Measurements from ENCODE around the gene TRDN. TPM values are rescaled to one million over a fixed set of nuclear protein-coding genes. Genes with fewer than 3 reads are reported as not detected.
"Not testable (repeated sequence)": the region's sequence is repeated elsewhere in the genome, so short reads cannot be mapped to it uniquely, and the experiment has no call there.

Gene TRDN
- total RNA-seq, 1 donor, result not detected

- DNase-seq (ENCODE audit: low read depth in 2 of 3, low spot score in 2 of 3), result no peak
These were observed 71.2 kb downstream of the TRDN start for GRCh38 chr6:123565529-123565928.

DNA sequence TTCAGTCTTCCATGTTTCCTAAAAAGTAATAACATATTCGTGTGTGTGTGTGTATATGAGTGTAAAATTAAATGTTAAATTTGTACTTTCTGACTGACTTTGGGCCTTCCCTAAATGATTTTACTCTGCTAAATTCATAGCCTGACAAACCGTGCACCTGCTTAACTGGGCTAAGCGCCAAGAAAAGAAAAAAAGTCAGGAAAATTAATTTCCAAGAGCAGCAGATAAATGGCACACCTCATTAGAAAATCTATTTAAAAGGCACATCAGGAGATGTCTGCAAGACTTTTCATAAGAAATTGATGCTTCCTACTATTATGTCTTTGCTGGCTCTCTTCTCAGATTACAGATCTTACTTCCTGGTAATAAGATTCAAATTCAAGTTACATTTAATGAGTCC, 72.4 kb downstream of the TRDN start:
- no peak for DNase-seq (ENCODE audit: low read depth in 2 of 3, low spot score in 2 of 3)

GRCh38 chr6:123562677-123563076, 74.1 kb downstream of the TRDN start:
- DNase-seq (ENCODE audit: low read depth in 2 of 3, low spot score in 2 of 3), result no peak

GRCh38 chr6:123562264-123562663, 74.5 kb downstream of the TRDN start:
- DNase-seq (ENCODE audit: low read depth in 2 of 3, low spot score in 2 of 3), result no peak

DNA sequence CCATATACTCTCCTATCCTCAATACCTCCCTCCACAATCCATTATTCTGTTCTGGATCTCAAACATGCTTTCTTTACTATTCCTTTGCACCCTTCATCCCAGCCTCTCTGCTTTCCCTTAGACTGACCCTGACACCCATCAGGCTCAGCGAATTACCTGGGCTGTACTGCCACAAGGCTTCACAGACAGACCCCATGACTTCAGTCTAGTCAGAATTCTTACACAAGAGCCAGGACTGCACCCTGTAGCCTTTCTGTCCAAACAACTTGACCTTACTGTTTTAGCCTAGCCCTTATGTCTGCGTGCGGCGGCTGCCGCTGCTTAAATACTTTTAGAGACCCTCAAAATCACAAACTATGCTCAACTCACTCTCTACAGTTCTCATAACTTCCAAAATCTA, 76.9 kb downstream of the TRDN start:
- not testable (repeated sequence) for DNase-seq (ENCODE audit: low read depth in 2 of 3, low spot score in 2 of 3)

- DNase-seq (ENCODE audit: low read depth in 2 of 3, low spot score in 2 of 3), result not testable (repeated sequence)
These were observed 79.3 kb downstream of the TRDN start for GRCh38 chr6:123557474-123557873.

DNA sequence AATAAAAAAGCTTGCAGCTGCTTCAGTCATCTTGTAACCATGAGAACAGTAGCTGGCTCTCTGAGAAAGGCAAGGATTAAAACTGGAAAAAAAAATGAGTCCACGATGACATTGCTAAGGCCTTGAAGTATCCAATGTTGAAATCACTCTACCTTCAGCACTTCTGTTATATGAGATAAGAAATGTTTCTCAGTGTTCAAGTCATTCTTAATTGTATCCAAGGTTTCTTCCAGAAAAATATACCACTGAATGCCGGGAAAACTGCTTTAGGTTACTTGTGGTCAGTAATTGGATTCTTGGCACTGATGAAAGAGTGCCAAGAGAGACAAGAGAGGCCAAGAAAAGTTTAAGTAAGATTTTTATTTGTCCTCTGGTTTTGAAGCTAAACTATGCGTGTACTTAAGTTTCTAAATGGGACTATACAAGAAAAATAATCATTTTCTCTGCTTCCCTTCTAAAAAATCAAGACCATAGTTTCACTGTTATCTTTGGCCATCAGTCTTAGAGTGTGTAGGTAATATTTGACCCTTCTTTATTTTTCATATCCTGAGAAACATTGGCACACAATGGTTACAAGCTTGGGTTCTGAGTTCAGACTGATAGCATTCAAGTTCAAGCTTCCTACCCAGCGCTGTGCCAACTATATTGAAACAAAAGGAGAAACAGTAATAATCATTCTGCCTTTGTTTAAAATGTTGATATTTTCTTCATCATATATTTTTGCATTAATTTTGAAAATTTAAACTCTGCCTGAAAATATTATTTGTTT, 84.6 kb downstream of the TRDN start:
- DNase-seq (ENCODE audit: low read depth in 2 of 3, low spot score in 2 of 3), result no peak

GRCh38 chr6:123550052-123550617, 86.6 kb downstream of the TRDN start:
- DNase-seq (ENCODE audit: low read depth in 2 of 3, low spot score in 2 of 3), result no peak

DNA sequence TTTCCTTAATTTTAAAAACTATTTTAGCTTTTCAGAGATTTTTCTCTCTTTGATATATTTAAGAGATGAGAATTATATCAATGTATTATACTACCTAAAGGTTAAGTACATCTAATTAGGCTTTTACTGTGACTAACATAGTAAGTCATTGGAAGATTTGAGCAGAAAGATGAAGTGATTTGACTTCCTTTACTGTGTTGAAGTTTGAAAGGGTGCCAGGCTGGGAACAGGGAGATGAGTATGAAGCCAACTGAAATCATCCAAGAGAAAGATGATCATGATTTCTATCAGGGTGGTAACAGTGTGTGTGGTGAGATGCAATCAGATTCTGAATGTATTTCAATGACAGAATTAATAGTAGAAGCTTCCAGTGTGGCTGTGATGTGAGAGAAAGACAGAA, 87.3 kb downstream of the TRDN start:
- DNase-seq (ENCODE audit: low read depth in 2 of 3, low spot score in 2 of 3), result no peak

DNA sequence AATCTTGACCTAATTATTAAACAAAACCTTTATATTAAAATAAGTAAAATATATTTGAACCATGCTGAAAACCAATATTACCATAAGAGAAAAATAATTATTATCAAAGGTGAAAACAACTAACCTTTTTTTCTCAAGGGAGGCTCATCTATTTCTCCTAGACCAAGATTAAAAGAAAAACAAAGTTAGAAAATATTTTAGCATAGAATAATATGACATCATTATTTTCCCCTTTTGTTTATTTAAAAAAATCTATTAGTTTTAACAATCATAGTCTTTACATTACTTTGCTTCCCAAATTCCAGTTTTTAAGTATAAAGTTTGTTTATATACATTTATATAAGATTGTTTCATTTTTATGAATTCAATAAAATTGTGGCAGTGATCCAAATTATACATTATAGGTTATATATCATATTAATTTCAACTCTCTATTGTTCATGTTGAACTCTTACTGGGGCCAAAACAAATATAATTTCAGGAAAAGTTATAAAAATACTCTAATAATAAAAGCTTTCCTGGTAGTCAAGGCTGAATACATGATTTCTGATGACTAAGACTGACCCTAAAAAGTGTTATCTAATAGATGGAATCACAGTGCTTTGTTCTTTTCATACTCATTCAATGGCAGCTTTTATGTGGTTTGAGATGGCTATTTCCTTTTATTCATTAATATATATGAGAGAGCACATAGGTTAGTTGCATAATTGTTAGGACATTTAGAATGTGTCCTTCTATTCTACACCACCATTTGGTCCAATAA, 89.4 kb downstream of the TRDN start:
- no peak for DNase-seq (ENCODE audit: low read depth in 2 of 3, low spot score in 2 of 3)

GRCh38 chr6:123546537-123546936, 90.2 kb downstream of the TRDN start:
- DNase-seq (ENCODE audit: low read depth in 2 of 3, low spot score in 2 of 3), result no peak

DNA sequence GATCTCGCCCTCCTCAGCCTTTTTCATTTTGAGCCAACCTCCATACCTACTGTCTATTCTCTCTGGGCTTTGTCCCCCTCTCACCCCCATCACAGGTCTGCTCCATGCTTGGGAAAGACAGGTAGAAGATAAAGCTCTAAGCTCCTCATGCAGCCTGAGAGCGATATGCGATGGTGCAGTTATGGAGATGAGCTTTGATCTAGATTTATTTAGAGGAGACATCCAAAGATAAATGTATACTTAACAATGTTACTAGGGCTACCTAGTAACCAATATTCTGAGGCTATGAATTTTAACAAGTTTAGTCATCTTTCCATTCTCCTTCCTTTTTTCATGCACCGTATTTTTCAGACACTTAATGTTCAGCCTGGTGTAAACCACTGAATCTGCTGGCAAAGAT, 95.3 kb downstream of the TRDN start:
- DNase-seq (ENCODE audit: low read depth in 2 of 3, low spot score in 2 of 3), result no peak

DNA sequence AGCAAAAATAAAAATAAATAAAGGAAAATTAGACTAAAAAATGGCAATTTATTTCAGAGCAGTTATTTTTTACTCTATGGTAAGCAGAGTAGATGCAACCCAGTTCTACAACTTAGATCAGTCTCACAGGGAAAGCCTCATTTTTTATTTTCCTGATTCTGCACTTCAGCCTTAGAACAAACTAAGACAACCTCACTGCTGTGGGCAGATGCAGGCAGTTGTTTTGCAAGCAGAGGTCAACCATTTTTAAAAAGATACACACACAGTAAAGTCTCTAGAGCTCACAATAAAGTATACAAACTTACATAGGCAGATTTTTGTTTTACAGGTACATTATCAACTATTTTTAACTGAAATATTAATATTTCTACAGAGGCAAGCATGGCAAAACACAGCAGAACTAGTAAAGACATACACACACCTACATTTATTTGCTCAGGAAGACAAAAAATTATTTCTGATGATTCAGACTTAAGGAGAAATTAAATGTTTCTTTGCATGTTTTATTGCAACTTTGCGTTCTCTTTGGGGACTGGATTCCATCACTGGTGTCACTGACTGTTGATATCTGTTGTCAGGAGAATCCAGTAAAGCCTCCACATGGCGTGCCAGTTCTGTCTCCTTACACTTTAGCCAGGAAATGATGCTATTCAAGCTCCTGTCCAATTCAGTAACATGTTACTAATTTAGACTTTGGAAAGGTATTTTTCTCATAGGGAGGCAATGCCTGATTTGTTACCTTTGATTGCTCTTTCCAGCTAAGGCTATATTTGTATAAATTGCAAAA, 102.7 kb downstream of the TRDN start:
- no peak for DNase-seq (ENCODE audit: low read depth in 2 of 3, low spot score in 2 of 3)

DNA sequence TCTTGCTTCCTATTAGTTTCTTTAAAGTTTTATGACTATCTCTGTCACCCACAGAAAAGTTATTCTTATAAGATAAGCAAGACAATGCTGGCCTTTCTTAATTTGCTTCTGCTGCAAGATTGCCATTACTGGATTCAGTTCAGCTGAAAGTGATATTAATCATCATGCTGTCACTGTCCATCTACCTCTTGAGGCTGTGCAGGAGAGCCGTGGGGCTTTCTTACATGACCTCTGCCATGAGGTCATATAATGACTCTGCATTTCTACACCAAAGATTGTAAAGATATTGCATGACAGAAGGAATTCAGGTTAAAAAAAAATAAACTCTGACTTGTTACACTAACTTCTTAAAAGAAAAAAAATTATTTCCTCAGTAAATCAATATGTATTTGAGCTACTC, 106.9 kb downstream of the TRDN start:
- DNase-seq (ENCODE audit: low read depth in 2 of 3, low spot score in 2 of 3), result peak in 2 of 3 donors; percentile 3 to 4

- DNase-seq (ENCODE audit: low read depth in 2 of 3, low spot score in 2 of 3), result no peak
These were observed 107.7 kb downstream of the TRDN start for GRCh38 chr6:123529058-123529457.

DNA sequence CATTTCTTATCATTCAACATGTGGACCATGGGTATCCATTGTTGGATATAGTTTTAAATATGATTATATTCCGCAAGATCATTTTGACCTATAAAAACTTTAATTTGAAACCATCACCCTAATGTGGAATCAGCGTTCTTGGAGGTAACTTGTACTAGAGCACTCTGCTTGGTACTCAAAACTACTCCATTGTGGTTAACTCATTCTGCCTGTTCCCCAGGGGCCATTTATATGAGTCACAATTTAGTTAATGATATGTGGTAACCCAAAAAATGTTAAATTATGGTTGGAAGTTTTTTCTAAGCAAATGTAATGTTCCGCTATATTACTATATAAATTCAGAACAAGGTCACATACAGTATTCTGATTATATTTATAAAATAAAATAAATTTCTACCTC, 109.3 kb downstream of the TRDN start:
- no peak for DNase-seq (ENCODE audit: low read depth in 2 of 3, low spot score in 2 of 3)

- DNase-seq (ENCODE audit: low read depth in 2 of 3, low spot score in 2 of 3), result no peak
These were observed 110.6 kb downstream of the TRDN start for GRCh38 chr6:123526128-123526527.

GRCh38 chr6:123524781-123525180, 112.0 kb downstream of the TRDN start:
- no peak for DNase-seq (ENCODE audit: low read depth in 2 of 3, low spot score in 2 of 3)

DNA sequence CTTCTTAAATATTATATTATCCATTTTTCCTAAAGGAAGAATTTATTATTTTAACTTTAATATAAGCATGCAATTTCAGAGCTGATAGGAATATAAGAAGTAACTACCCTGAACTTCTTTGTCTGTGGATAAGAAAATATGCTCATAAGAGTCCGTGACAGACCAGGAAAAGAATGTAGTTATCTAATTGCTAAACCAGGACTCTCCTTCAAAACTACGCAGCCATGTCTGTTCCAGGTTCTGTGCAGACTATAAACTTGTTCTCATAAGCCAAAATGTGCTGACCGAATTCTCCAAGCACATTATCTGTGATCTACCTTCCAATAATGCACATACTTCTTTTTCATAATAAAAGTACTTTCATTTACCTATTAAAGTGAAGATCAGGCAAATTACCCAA, 116.5 kb downstream of the TRDN start:
- no peak for DNase-seq (ENCODE audit: low read depth in 2 of 3, low spot score in 2 of 3)

- DNase-seq (ENCODE audit: low read depth in 2 of 3, low spot score in 2 of 3), result no peak
These were observed 117.6 kb downstream of the TRDN start for GRCh38 chr6:123519189-123519505.

Data from hematopoietic multipotent progenitor cell (in vitro differentiated cells).